HG03025 (cell line): ENCODE results near the gene BLOC1S3.

Experiments used
- ATAC-seq: cut with Tn5 transposase; IDR thresholded peaks from one replicate; pipeline ENCODE4 v1.9.1; 2021; ENCODE audit warnings: mild to moderate bottlenecking, moderate library complexity; ENCODE audit not compliant: unreplicated experiment, low FRiP score

Gene BLOC1S3

DNA sequence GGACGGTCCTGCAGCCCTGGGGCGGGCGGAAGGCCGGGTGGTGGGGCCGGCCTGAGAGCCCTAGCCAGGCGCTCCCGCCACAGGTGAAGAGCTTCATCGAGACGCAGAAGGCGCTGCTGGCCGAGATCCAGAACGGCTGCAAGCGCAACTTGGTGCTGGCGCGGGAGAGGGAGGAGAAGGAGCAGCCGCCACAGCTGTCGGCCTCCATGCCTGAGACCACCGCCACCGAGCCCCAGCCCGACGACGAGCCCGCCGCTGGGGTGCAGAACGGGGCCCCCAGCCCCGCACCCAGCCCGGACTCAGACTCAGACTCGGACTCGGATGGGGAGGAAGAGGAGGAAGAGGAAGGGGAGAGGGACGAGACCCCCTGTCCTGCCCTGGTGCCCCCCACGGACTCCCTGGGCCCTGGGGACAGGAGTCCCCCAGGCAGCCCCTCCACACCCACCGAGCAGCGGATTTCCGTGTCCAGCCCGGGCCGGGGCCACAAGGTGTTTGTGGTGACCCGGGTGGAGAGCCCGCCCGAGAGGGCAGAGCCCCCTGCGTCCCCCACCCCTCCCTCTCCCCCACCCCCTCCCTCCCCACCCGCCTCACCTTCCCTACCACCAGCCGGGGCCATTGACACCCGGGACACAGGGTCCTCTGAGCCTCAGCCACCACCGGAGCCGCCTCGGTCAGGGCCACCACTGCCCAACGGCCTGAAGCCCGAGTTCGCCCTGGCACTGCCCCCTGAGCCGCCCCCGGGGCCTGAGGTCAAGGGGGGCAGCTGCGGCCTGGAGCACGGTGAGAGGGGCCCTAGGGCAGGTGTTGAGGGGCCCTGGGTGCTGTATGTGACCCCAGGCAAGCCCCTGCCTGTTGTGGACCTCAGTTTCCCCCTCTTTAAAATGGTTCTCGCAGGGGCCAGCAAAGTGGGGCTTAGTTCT is 33.1 kb upstream of the BLOC1S3 start:
- no peak for ATAC-seq

DNA sequence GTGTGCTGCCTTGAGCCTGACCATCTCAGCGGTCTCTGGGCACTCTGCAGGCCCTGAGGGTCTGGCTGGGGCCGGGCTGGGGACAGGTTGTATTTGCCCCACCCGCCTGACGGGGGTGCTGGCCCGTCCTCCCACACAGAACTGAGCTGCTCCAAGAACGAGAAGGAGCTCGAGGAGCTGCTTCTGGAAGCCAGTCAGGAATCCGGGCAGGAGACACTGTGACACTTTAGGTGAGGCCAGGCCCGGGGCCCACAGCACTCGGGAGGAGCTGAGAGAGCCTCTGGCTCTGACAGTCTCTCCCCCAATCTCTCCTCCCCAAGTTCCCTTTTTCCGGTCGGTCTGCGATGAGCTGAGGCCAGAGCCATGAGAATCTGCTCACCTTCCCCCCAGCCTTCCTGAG is 32.3 kb upstream of the BLOC1S3 start:
- no peak for ATAC-seq

DNA sequence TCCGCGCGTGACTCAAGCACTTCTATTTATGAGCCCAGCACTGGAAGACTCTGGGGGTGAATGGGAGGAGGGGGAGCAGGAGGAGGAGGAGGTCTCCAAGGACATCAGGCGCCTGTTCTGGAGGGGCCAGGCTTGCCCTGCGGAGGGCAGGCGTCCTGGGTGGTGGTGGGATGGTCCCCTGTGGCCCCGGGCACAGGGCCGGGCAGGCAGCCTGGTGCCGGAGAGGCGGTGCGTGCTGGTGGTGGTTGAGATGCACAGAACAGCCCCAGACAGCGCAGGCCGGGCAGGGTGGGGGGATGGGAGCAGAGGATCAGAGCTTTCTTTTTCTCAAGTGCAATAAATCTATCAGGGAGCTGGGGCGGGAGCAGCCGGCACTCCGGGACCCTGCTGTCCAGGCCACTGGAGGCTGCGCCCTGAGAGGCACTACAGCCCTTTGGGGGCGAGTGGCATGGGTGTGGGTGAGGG is 31.8 kb upstream of the BLOC1S3 start:
- no peak for ATAC-seq

GRCh38 chr19:45147835-45148676 is 30.5 kb upstream of the BLOC1S3 start:
- no peak for ATAC-seq

GRCh38 chr19:45149129-45149528 is 29.5 kb upstream of the BLOC1S3 start:
- no peak for ATAC-seq

- no peak for ATAC-seq
Measured at GRCh38 chr19:45150180-45150579, 28.4 kb upstream of the BLOC1S3 start.

DNA sequence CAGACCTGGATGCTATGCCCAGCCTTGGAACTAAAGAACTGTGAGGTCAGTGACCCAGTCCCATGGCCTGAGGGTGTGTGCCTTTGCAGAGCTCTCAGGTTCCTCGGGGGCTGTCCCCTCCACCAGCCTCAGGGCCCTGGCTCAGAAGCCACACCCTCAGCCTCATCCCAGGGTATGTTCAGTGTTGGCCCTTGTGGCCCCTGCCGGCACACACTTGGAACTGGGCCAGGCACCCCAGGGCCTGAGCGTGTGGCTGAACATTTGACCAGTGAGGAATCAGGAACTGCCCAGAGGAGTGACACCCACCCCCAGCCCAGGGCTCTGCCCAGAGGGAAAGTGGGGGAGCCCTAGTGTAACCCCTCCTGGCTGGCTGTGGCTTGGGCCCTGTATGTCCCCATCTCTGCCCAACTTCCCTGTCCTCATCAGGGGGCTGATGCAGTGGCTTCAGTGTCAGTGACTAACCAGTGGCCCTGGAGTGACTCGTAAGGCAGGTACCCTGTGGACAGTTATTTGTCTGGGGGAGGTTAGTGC is 27.8 kb upstream of the BLOC1S3 start:
- ATAC-seq, result no peak

- ATAC-seq, result no peak
Measured at GRCh38 chr19:45151320-45151719, 27.3 kb upstream of the BLOC1S3 start.

- ATAC-seq, result no peak
Measured at GRCh38 chr19:45151821-45152503, 26.6 kb upstream of the BLOC1S3 start.

GRCh38 chr19:45152504-45153338 is 25.9 kb upstream of the BLOC1S3 start:
- ATAC-seq, result no peak

DNA sequence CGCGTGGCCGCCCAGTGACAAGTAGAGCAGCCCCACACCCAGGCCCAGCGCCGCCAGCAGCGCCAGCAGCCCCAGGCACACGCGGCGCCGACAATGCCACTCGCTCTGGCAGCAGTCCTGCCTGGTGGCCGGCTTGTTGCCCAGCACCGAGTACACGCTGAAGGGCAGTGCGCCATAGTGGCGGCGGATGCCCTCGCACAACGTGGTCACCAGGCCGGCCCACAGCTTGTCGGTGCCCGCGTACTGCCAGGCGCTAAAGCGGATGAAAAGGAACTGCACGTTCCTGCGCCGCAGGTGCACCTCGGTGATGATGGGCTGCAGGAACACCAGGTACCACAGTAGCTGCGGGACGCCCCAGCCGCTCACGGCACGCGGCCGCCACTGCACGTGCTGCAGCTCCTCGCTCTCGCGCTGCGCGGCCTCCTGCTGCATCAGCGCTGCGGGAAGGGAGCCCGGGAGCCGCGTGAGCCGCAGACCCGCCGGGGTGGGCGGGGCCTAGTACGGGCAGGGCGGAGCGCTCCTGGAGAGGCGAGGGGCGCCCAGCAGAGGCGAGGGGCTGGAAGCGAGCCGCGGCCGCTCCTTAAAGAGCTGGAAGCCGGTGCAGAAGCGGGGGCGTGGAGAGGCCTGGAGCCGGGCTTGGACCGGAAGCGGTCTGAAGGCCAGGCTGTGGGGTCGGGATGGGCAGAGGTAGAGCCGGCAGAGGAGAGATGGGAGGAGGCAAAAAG is 25.1 kb upstream of the BLOC1S3 start:
- no peak for ATAC-seq

- no peak for ATAC-seq
Measured at GRCh38 chr19:45154064-45154827, 24.3 kb upstream of the BLOC1S3 start.

DNA sequence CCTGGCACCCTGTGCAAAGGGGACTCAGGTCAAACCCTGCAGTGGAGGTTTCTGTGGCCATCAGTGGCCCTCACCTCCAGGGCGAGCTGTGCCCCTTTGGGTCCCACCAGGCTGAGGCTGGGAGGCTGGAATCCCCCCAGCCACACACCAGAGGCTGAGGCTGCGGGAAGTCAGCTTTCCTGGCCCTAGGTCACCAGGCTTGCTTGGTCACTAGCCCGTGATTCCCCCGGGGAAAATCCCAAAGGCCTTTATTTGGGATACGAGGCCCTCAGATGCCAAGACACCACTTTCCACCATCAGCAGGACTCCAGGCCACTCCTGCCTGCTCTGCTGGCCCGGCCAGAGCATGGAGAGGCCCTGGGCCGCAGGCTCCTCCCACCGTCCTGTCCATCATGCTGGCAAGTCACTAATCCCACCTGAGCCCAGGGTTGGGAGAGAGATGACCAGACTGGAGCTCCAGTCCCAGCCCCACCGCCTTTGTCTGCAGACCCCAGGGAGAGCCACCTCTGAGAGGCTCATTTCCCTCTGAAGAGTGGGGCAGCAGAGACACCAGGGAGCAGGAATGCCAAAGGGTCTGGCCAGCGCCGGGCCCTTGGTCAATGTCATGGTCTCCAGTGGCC is 22.5 kb upstream of the BLOC1S3 start:
- no peak for ATAC-seq

DNA sequence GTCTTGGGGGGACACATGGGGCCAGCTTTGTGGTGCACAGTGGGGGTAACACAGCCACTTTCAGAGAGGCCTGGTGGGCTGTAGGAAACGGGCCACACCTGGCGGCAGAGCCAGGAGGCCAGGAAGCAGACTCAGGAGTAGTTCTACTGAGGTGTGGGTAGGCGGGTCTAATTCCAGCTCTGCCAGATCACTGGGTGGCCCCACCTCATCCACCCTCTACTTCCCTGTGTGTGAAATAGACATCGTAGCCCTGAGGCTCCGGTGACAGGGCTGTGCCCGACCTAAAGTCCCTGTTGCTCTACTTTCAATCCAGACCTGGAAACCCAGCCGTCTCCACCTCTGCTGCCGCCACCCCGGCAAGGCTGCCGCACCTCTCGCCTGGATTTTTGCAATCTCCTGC is 21.8 kb upstream of the BLOC1S3 start:
- no peak for ATAC-seq

GRCh38 chr19:45158503-45159209 is 19.9 kb upstream of the BLOC1S3 start:
- ATAC-seq, result no peak

DNA sequence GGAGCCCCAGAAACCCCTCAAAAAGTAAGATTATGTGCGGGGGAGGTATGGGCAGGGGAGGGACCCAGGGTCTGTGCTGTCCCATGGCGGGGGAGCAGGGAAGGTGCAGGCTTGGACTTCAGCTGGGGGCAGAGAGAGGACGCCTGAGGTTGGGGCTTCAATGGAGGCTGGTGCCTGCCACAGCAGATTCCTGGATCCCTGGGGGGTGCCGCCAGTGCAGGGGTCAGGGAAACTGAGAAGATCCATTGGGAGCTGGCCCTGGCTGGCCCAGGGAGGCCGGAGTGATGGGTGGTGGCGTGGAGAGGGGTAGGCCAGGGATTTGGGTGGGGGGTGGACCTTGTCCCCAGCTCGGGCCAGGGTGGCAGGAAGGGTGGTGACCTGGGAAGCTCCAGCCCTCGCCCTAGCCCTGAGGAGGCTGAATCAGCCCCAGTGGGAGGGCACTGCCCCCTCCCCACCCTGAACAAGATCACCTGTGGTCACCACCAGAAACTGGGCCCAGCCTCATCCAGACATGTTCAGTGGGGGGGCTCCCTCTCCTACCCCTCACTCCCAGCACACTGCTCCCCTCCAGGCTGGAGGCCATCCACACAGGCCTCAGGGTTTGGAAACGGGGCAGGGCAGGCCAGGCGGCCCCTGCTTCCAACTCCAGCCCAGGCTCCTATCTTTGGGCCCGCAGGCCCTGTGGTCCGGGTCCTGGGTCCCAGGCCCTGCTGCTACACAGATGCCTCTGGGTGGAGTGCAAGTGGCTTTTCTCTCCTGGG is 19.2 kb upstream of the BLOC1S3 start:
- ATAC-seq, result no peak

DNA sequence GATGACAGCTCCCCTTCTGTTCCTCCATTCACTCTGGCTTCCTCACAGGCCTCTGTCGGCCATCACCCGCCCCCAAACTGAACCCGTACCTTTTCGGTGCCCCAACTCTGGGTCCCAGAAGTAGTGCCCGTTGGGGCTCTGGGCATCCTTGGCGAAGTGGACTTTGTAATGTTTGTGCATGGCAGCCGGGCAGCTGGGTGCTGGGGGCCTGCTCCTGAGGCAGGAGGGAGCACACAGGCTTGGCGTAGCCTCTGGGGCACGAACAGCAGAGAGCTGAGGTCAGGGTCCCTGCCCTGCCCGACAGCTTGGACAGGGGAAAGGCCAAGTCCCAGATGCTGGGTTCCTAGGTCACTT is 18.6 kb upstream of the BLOC1S3 start:
- no peak for ATAC-seq
